WTC11 (cell line): ENCODE data around the gene RPL10. TPM values are rescaled to one million over a fixed set of nuclear protein-coding genes. Genes with fewer than 3 reads are reported as not detected.

ENCODE experiments used
- ATAC-seq: fragments of 200-7000 bp; cut with Tn5 transposase; 2 replicates; pipeline ENCODE4 v1.10.0; 2021; ENCODE audit warnings: mild to moderate bottlenecking, moderate library complexity
- CTCF ChIA-PET: fragments of 300-600 bp; sonication (Branson Sonifier 250); formaldehyde crosslinking; loops from one replicate; lab custom pipeline; 2021; ENCODE audit warnings: antibody characterized with exemption; lab: Charles Lee
- POLR2A ChIA-PET: fragments of 350-600 bp; sonication (Branson Sonifier 250); formaldehyde crosslinking; loops from one replicate; lab custom pipeline; 2021; ENCODE audit warnings: antibody characterized with exemption; lab: Charles Lee
- DNase-seq: peaks from one replicate; pipeline ENCODE4 v3.0.0; 2021; ENCODE audit warnings: low spot score
- H3K27ac Mint-ChIP-seq: 2 replicates; pipeline ENCODE4 v1.8.0; 2021; ENCODE audit warnings: mixed read lengths
- H3K27me3 Mint-ChIP-seq: 2 replicates; pipeline ENCODE4 v1.8.0; 2021; ENCODE audit warnings: low read depth, mild to moderate bottlenecking, moderate library complexity, mixed read lengths
- H3K36me3 Mint-ChIP-seq: 2 replicates; pipeline ENCODE4 v1.8.0; 2021; ENCODE audit warnings: mixed read lengths
- H3K4me1 Mint-ChIP-seq: 2 replicates; pipeline ENCODE4 v1.8.0; 2022; ENCODE audit warnings: mixed read lengths
- H3K4me3 Mint-ChIP-seq: 2 replicates; pipeline ENCODE4 v1.8.0; 2021; ENCODE audit warnings: mild to moderate bottlenecking, moderate library complexity, mixed read lengths
- H3K9me3 Mint-ChIP-seq: 2 replicates; pipeline ENCODE4 v1.8.0; 2021; ENCODE audit warnings: mixed read lengths
- HMGA2 ChIP-seq: fragments of 250-450 bp; sonication (Bioruptor Pico); IDR thresholded peaks from 2 replicates; pipeline ENCODE4 v1.4.0; 2021; ENCODE audit warnings: mild to moderate bottlenecking, moderate library complexity
- NFE2L1 ChIP-seq: sonication (generic); formaldehyde crosslinking; IDR thresholded peaks from 2 replicates; pipeline ENCODE4 v1.8.1; 2023; ENCODE audit warnings: missing genetic modification reagents
- PRDM15 ChIP-seq: sonication (generic); formaldehyde crosslinking; IDR thresholded peaks from 2 replicates; pipeline ENCODE4 v1.8.0; 2022; ENCODE audit warnings: missing genetic modification reagents
- PREB ChIP-seq: sonication (generic); formaldehyde crosslinking; IDR thresholded peaks from 2 replicates; pipeline ENCODE4 v1.8.1; 2022; ENCODE audit warnings: mild to moderate bottlenecking, missing genetic modification reagents, moderate library complexity, borderline replicate concordance
- ZNF532 ChIP-seq: fragments of 250-450 bp; sonication (Bioruptor Pico); IDR thresholded peaks from 2 replicates; pipeline ENCODE4 v1.9.0; 2021; ENCODE audit warnings: mild to moderate bottlenecking, borderline replicate concordance
- total RNA-seq: library from RNA; stranded (reverse); gene quantifications from 3 replicates; pipeline ENCODE4 v1.2.3, GENCODE V29; 2021
- TF ChIP-seq, protein P1 (sequence below): fragments of 250-450 bp; sonication (Bioruptor Pico); IDR thresholded peaks from 2 replicates; pipeline ENCODE4 v1.9.0; 2021; ENCODE audit warnings: mild to moderate bottlenecking
- TF ChIP-seq, protein P2 (sequence below): sonication (generic); formaldehyde crosslinking; IDR thresholded peaks from 2 replicates; pipeline ENCODE4 v1.8.0; 2023; ENCODE audit warnings: missing genetic modification reagents, mild to moderate bottlenecking, borderline replicate concordance

The RPL10 gene
- total RNA-seq, 1 experiment from 2014 or later, result 2,241 TPM

DNA sequence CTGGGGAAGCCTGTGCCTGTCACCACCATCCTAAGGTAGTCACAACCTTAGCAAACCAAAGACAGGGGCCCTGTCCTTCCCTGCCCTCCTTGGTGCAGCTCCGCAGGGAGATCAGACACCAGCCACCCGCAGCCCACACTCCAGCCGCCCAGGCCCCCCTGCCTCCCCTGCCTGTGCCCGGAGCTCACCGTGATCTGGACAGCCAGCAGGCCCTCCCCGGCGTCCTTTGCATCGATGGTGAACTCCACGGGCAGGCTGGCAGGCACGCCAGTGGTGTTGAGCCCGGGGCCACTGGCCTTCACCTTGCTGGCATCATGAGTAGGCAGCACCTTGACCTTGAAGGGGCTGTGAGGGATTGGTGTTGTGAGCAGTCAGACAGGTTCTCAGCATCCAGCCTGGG, 40.2 kb upstream of the RPL10 start:
- ChIA-PET CTCF (interaction anchor here (1.8 kb wide), 1 partner anchor 15 kb away, joined by 7 read pairs; no protein-coding TSS in a partner anchor), POLR2A (interaction anchor here (1.2 kb wide), 2 partner anchors 8 to 16 kb away, joined by 3 read pairs; no protein-coding TSS in a partner anchor)
- Mint-ChIP-seq H3K4me3 (no peak overlapping the region), H3K4me1 (no peaks in the 10 kb centered on the region), H3K27ac (no peak overlapping the region), H3K9me3 (no peaks in the 10 kb centered on the region), H3K36me3 (peaks cover 45% of the 10 kb centered on the region), H3K27me3 (no peaks in the 10 kb centered on the region)
- ATAC-seq (no peak), DNase-seq (no peak)
- TF ChIP-seq PRDM15 (CRISPR knock-in tag), result no peak
- no peak for TF ChIP-seq ZNF532 (CRISPR knock-in tag)
- no peak for TF ChIP-seq HMGA2
- TF ChIP-seq, protein P1, sequence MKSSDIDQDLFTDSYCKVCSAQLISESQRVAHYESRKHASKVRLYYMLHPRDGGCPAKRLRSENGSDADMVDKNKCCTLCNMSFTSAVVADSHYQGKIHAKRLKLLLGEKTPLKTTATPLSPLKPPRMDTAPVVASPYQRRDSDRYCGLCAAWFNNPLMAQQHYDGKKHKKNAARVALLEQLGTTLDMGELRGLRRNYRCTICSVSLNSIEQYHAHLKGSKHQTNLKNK (CRISPR knock-in tag), result no peak

GRCh38 chrX:154358829-154359228, 39.3 kb upstream of the RPL10 start:
- no peak overlapping the region for H3K4me3 Mint-ChIP-seq
- H3K27ac Mint-ChIP-seq, result peak overlapping the region; percentile 36; the same call in 1 of the 2 replicates

More at GRCh38 chrX:154358829-154359228, 39.3 kb upstream of the RPL10 start:
- H3K36me3 Mint-ChIP-seq, result peaks cover 43% of the 10 kb centered on the region
- H3K4me1 Mint-ChIP-seq, result no peaks in the 10 kb centered on the region
- no peak for TF ChIP-seq PREB (CRISPR knock-in tag)
- TF ChIP-seq NFE2L1, result no peak
- TF ChIP-seq, protein P2, sequence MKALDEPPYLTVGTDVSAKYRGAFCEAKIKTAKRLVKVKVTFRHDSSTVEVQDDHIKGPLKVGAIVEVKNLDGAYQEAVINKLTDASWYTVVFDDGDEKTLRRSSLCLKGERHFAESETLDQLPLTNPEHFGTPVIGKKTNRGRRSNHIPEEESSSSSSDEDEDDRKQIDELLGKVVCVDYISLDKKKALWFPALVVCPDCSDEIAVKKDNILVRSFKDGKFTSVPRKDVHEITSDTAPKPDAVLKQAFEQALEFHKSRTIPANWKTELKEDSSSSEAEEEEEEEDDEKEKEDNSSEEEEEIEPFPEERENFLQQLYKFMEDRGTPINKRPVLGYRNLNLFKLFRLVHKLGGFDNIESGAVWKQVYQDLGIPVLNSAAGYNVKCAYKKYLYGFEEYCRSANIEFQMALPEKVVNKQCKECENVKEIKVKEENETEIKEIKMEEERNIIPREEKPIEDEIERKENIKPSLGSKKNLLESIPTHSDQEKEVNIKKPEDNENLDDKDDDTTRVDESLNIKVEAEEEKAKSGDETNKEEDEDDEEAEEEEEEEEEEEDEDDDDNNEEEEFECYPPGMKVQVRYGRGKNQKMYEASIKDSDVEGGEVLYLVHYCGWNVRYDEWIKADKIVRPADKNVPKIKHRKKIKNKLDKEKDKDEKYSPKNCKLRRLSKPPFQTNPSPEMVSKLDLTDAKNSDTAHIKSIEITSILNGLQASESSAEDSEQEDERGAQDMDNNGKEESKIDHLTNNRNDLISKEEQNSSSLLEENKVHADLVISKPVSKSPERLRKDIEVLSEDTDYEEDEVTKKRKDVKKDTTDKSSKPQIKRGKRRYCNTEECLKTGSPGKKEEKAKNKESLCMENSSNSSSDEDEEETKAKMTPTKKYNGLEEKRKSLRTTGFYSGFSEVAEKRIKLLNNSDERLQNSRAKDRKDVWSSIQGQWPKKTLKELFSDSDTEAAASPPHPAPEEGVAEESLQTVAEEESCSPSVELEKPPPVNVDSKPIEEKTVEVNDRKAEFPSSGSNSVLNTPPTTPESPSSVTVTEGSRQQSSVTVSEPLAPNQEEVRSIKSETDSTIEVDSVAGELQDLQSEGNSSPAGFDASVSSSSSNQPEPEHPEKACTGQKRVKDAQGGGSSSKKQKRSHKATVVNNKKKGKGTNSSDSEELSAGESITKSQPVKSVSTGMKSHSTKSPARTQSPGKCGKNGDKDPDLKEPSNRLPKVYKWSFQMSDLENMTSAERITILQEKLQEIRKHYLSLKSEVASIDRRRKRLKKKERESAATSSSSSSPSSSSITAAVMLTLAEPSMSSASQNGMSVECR (CRISPR knock-in tag), result no peak
- DNase-seq (no peak), ATAC-seq (no peak)
- ChIA-PET POLR2A (interaction anchor here (1.2 kb wide), 1 partner anchor 9 kb away, joined by 3 read pairs; no protein-coding TSS in a partner anchor), CTCF (no interaction called here)
- H3K27me3 Mint-ChIP-seq, result no peaks in the 10 kb centered on the region
- no peaks in the 10 kb centered on the region for H3K9me3 Mint-ChIP-seq
